GM19463 (cell line): ENCODE data around the gene MUC4.
"Not testable (repeated sequence)": the region's sequence is repeated elsewhere in the genome, so short reads cannot be mapped to it uniquely, and the experiment has no call there.

ENCODE experiments used
- ATAC-seq: cut with Tn5 transposase; IDR thresholded peaks from one replicate; pipeline ENCODE4 v1.9.1; 2021; ENCODE audit warnings: mild to moderate bottlenecking, moderate library complexity; ENCODE audit not compliant: unreplicated experiment

MUC4 gene

DNA sequence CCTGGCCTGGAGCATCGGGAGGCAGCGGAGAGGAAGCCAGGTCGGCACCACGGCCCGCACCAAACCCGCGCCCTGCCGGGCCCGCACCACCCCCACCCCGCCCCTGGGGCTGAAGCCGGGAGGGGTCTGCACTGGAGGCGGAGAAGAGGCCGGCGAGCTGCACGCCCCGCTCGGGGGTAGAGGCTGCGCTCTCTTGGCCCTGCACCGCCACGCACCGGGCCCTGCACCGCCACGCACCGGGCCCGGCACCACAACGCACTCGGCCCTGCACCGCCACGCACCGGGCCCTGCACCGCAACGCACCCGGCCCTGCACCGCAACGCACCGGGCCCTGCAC lies 49.5 kb downstream of the MUC4 start:
- ATAC-seq, result no peak

DNA sequence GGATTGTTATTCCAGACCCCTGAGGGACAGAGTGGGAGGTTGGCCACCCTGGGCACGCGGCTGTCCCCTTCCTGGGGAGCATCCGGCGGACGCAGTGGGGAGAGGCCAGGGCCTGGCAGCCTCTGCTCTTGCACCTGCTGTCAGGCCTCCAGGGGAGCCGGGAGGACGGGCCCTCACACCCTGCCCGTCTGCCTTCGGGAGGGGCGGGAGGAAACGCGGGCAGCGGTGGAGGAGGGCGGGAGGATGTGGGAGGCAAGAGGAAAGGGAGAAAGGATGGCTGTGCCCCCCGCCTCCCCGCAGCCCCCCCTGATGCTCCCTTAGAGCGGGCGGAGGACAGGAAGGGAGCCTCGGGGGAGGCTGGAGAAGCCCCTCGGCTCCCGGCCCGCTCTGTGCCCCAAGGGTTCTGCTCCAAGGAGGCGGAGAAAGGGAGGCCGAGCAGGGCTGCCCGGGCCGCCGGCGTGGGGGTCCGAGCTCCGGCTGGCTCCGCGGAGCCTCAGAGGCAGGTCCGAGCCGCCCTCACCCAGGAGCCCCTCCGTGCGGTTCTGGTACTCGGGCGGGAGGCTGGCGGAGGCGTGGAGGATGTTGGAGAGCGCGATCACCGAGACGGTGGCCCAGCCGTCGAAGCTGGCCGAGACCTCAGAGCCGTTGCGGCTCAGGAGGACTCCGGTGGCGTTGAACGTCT lies 50.0 kb downstream of the MUC4 start:
- no peak for ATAC-seq

DNA sequence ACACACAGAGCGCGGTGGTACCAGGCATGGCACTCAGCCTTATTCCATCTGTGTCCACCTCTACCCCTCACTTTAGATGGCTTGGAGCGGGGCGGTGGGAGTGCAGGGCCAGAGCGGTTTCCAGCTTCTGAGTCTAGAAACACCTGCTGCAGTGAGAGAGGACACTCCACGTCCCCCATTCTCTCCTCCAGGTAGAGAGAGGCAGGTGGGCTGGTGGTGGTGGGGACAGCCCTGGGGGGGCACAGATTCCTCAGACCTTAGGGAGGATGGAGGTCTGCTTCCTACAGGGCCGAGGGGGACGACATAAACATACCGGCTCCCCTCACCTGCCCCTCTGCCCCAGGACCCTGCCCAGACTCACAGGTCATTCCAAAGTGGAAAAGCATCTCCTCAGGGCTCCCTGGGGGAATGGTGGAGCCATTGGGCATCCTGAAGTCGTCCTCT lies 50.6 kb downstream of the MUC4 start:
- ATAC-seq, result no peak

DNA sequence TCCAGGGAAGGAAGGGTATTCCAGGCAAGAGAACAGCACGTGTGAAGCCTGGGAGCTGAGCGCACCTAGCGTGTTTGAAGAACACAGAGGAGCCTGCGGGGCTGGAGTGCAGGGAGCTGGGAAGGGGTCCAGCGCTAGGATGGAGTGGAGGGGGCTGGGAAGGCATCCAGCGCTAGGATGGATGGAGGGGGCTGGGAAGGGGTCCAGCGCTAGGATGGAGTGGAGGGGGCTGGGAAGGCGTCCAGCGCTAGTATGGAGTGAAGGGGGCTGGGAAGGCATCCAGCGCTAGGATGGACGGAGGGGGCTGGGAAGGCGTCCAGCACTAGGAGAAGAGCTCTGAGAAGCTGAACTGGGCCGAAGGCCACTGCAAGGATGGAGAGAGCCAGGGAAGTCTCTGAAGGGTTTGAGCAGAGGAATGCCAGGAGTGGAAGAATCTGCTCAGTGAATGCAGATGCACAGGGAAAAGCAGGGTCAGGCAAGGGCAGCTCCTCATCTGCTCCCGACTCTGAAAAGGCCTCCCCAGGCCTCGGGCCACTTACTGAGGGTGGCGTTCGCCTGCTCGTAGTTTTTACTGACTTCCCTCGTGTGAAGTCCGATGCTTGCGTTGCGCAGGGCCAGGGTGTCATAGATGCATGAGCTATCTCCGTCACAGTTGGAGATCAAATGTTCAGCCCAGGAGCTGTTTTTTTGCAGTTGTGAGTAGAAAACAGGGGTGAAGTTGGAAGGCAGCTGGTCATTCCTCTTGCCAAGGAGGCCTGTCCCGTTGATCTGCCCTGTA lies 51.2 kb downstream of the MUC4 start:
- no peak for ATAC-seq

DNA sequence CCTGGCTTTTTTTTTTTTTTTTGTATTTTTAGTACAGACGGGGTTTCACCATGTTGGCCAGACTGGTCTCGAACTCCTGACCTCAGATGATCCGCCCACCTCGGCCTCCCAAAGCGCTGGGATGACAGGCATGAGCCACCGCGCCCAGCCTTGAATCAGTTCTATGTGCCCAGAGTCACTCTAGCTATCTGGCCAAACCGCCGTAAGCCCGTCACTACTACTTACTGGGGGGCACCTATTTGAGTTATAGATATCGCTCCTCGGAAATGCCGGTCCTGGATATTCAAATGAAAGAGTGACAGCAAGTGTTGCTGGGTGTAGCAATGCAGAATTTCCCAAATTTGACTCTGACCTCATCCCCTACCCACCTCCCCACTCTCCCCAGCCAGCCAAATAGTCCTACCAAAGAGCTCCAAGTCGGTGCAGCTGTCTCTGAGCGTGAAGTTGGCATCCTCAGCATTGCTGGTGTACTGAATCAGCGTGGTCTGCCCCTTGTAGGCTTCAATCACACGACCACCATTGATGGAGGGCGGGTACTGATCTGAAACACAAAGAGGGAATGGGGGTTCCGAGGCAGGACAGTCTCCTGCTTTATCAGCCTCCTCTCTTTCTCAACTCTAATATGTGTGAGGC lies 52.9 kb downstream of the MUC4 start:
- ATAC-seq, result no peak

DNA sequence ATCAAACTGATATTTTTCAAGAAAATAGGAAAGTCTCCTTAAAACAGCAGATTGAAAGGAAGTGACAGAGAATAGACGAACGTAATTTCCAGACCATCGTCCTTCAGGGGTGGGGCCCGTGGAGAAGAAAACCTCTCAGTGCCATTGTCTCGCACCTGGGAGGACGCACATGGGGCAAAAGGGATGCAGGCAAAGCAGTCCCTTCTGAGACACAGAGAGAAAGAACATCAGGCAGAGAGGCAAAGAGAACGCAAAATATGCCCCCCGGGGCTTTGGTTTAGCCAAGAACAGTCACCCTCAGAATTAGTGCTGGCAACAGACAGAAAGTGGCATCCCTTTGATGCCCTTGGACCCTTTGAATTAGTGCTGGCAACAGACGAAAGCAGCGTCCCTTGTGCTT lies 53.9 kb downstream of the MUC4 start:
- no peak for ATAC-seq

DNA sequence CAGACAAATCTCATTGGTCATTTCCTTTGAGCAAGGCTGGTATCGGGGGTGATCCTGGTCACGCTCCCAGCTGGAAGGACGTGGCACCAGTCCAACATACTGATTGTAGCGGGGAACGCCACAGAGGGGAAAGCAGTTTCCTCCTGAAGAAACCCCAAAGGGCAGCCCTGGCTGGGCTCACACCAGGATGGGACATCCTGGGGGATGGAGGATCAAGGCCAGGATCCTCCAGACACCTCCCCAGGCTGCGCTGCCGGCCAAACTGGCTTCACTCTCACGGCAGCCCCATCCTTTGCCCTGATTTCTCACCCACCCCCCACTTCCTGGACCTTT lies 54.3 kb downstream of the MUC4 start:
- ATAC-seq, result no peak

DNA sequence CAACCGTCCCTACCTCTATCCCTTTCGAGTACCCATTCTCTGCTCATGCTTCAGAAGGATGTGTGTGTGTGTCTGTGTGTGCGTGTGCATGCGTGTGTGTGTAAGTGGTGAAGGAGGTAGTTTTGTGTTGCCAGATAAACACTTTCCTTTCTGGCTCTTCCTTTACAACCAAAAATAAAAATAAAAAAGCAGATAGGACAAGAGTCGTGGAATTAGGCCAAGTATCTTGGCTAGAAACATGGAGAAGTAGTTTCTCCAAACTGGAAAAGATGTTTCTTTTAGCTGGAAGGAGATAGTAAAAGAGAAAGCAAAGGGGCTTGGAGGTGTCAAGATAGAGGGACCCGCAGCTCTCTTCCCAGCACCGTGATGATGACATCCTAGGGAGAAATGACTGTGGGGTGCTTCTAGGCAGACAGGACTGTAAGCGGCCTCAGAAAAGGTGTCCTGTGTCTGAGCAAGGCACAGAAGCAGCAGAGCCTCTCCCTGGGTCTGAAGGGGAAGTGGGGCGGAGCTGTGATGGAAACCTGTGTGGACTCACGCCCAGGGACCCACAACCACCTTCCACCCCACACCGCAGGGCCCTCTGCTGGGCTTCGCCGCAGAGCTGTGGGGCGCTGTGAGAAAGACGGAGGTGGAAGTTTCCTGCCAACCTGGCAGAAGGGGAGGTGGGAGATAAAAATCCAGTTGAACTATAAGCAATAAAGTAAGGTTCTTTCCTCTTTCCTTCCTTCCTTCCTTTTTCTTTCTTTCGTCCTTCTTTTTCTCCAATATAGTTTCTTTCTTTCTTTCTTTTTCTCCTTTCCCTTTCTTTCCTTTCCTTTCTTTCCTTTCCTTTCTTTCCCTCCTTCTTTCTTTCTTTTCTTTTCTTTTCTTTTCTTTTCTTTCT lies 55.7 kb downstream of the MUC4 start:
- no peak for ATAC-seq

DNA sequence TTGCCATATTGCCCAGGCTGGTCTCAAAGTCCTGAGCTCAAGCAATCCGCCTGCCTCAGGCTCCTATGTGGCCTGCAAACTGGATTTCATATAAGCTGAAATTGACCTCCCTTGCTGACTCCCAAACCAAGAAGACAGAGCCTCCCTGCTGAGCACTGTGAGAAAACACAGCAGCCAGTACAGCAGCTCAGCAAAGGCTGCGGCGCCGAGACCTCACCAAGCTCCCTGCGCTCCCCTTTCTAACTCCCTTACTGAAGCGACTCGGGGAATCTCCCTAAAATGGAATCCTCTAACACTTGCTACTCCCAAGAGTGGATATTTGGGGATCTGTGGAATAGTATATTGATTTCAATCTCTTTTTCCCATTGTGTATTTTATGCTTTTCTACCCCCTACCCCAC lies 56.3 kb downstream of the MUC4 start:
- ATAC-seq, result no peak

DNA sequence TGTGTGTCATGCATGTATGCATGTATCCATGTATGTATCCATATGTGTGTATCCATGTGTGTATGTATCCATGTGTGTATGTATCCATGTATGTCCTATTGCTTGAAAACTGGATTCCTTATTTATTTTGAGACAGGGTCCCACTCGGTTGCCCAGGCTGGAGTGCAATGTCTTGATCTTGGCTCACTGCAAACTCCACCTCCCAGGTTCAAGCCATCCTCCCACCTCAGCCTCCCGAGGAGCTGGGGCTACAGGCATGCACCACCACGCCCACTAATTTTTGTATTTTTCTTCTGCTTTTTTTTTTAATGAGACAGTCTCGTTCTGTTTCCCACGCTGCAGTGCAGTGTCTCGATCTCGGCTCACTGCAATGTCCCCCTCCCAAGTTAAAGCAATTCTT lies 56.8 kb downstream of the MUC4 start:
- ATAC-seq, result no peak

DNA sequence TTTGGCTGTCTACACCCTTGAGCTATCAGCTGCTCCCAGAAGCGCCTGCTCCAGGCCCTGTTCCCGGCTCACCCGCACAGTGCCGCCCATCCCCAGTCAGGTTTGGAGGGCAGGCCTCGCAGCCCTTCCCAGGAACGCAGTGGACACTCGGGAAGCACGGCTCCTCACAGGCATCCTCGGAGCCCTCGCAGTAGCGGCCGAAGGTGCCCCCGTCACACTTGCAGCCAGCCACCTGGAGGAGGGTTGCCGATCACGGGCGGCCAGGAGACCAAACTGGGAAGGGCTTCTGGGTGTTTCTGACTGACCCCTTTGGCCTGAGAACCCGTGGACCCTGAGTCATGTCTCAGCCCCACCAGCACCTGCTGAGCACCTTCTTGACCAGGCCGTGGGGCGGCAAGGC lies 57.6 kb downstream of the MUC4 start:
- no peak for ATAC-seq

DNA sequence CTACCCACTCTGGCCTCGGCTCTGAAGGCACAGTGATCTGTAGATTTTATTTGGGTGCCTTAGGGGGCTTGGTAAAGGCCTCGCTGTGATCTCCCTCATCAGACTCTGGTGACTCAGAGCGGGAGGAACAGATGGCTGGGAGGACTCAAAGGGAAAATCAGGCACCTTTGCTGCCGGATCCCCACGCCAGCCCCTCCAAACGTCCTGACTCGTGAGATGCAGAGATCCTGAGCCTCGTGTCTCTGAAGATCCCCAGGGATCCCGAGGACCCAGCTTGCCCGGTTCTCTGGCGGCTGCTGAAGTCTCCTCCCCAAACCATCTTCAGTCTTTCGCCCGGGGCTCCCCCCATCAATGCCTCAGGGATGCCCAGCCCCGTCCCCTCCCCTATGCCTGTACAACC lies 58.1 kb downstream of the MUC4 start:
- no peak for ATAC-seq

DNA sequence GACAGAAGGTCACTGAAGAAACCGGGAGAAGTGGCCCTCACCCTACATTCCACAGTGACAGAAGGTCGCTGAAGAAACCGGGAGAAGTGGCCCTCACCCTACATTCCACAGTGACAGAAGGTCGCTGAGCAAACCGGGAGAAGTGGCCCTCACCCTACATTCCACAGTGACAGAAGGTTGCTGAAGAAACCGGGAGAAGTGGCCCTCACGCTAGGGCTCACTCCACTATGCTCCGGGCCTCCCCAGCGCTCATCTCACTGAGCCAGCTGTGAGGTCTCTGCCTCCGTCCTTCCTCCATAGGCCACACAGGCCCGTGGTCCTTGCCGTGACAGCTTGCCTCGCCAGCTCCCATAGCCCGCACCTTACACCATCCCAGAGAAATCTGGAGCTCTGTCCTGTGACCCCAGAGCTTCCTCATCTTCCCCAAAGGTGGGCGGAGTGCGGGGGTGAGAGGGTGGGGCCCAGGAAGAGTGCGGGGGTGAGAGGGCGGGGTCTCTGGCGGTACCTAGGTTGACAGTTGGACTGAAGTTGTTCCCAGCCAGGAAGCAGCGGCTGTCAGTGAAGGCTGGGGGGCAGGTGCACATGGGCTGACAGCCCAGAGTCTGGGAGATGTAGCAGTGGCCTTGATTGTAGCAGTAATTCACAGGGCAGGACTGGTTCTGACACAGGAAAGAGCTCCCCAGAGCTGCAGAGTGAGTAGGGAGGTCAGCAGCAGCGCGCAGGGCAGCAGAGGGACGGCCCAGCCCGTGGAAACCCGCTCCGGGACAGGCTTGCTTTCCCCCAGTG lies 59.0 kb downstream of the MUC4 start:
- no peak for ATAC-seq

DNA sequence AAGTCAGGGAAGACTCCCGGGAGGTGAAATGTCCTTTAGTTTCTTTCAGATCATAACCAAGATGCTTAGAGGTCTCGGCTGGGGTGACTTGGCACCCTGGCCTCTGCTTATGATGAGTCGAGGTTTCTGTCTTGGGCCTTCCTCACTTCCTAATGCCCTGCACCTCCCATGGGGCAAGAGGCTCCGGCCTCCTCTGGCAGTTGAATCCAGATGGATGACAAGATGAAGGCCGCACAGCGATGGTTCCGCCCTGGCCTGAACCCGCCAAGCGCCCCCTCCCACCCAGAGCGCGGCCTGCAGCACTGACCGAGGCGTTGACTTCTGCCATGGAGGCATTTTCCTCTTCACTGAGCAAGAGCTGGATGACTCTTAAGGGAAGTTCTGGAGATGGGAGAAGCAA lies 59.7 kb downstream of the MUC4 start:
- no peak for ATAC-seq

DNA sequence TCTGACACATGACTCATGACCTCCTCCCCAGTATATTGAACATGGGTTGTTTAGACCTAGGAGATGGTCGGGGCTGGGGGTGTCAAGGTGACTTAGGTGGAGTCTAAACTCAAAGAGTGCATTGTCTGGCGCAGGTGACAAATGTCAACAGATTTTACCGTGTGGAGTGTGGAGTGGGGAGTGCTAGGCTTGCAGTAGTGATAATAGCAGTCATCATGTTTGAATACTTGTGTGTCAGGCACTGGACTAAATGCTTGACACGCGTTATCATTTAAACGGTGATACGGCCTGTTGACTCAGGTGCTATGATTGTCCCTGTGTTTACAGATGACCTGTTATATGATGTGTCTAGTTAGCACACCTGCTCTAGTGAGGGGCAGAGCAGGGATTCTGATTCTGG lies 60.2 kb downstream of the MUC4 start:
- no peak for ATAC-seq

DNA sequence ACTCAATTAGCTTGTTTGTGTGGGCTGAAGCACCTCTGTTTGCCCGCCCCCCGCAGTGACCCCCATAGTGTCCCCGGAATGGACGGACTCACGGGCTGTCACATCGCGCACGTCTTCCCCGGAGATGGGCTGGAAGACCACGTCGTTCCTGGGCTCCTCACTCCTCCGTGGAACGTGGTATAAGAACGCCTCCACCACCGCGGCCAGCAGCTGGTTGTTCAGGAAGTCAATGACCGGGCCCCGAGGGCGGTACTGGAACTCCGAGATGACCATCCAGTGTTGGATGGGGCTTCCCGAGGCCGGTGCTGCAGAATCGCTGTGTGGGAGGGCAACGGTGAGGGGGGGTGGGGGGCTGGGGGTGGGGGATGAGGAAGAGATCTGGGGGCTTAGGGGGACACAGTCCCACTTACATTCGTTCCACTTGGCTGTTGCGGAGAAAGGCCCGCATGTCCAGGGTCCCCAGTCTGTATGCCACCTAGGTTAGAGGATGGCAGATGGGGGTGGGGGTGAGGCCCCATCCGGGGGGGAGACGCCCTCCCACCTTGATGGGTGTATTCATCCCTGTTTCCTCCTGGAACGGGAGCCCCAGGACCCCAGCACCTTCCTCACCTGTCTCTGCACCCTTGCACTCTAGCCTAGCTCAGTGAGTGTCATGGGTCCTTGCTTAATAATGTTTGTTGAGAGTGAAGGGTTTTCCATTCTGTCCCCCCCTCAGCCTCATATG lies 60.8 kb downstream of the MUC4 start:
- ATAC-seq, result no peak

DNA sequence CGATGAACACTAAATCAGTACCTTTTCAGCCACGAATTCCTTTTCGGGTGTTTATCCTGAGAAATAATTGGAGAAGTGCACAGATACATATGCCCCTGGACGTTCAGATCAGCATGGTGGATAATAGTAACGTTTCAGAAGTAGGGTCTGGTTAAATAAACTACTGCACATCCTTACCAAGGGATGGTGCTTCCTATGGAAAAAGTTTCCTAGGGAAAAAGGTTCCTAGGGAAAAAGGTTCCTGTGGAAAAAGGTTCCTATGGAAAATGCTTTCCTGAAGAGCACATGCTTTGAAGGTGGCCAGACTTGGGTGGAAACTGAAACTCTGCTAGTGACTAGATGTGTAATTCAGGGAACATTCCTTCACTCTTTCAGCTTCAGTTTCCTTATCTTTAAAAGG lies 62.6 kb downstream of the MUC4 start:
- not testable (repeated sequence) for ATAC-seq

DNA sequence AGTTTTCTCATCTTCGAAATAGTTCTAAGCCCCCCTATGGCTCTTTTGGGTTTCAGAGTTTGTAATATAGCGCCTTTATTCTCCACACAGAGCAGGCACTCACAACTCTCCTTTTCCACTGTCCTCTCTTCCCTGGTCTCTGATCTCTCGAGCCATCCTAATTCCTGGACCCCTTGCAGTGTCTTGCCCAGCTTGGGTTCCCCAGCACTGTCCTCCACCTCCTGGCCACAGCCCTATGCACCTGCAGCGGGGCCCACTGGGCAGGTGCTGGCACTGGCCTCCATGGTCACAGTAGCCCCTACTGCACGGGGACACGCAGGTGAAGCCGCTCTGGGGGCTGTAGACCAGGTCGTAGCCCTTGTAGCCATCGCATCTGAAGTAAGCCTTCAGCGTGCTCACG lies 63.1 kb downstream of the MUC4 start:
- no peak for ATAC-seq

DNA sequence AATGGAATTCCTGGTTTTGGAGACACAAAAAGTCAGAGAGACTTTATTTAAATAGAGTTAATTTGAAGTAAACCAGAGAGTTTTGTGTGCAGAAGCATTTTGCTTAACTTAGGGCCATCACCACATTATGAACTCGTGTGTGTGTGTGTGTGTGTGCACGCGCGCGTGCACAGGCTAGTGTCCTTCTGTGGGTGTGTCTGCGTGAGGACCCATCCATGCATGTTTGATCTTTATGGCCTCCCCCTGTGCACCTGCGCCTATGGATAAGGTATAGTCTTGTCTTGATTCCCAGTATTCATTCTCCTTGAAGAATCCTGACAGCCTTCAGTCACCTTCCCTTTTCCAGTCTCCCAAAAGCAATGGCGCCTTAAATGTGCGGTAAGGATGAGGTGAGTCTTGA lies 65.0 kb downstream of the MUC4 start:
- no peak for ATAC-seq

DNA sequence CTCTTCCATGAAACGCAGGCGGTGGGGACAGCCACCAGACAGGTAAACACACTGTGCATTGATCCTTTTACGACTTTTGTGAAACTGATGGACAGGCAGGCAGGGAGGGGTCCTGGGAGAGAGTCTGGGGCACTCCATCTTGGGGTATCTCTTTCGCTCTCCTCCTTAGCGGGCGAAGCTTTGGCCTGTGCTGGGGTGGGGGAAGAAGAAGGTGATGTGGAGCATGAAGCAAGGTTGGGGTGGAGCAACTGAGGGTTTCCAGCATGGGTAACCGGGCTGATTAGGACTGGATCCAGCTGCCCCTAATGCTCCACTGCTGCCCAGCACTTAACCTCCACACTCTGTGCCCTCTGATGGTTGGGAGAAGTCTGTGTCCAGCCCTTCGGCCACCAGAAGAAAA lies 65.4 kb downstream of the MUC4 start:
- no peak for ATAC-seq
